H1 (cell line): ENCODE measurements around the gene MGLL. TPM values are rescaled to one million over a fixed set of nuclear protein-coding genes. Genes with fewer than 3 reads are reported as not detected.

ENCODE experiments used
- ATF3 ChIP-seq: IDR thresholded peaks from 2 replicates; pipeline ENCODE4 v1.6.1; 2011; ENCODE audit warnings: low read depth, mild to moderate bottlenecking, low read length; ENCODE audit not compliant: insufficient read depth
- POU5F1 ChIP-seq: IDR thresholded peaks from 2 replicates; pipeline ENCODE4 v1.6.1; 2011; ENCODE audit warnings: low read depth, mild to moderate bottlenecking, low read length, moderate library complexity
- USF2 ChIP-seq: IDR thresholded peaks from 2 replicates; pipeline ENCODE4 v1.6.1; 2011; ENCODE audit warnings: low read length, improper control_type of control experiment
- polyA plus RNA-seq, 7 experiments: library from polyadenylated mRNA; depleted of rRNA in 3 of 7; stranded (reverse) in 5 of 7; unstranded in 2 of 7; fragments of >200 nt in 5 of 7; fragments of 200-250 nt in 2 of 7; gene quantifications; 1 replicate in 5 of 7; 2 replicates in 1 of 7; 4 replicates in 1 of 7; pipeline versions ENCODE4 v1.2.1 to v1.2.3, GENCODE V29; 2011 to 2013; ENCODE audit warnings: missing spikeins in 2 of 7, mixed read lengths in 2 of 7
- total RNA-seq: library from RNA; stranded (reverse); fragmentation: NEBNext Ultra II Directional; extraction: Animal tissue kit (Norgen Biotek cat#: 25700); gene quantifications from 2 replicates; pipeline ENCODE4 v1.2.1, GENCODE V29; 2021

The MGLL gene
- total and polyA plus RNA-seq, 2 of the 8 experiments (the other 6 are each of a cell fraction or from before 2014, with no cell fraction given), result 0.05 to 0.34 TPM

GRCh38 chr3:127767126-127767525 is 55.2 kb downstream of the MGLL start (continued):
- TF ChIP-seq POU5F1 (no peak), USF2 (no peak), ATF3 (no peak)
- TF ChIP-seq, all 59 proteins: peak for 0
